Fibroblast of the conjunctiva (primary cell): ENCODE data around the gene NSMCE1.

ENCODE experiments used
- DNase-seq: peaks from one replicate; pipeline ENCODE4 v3.0.0-alpha.2; 2010; ENCODE audit warnings: low read depth

NSMCE1 gene

GRCh38 chr16:27268376-27269299 lies at the start of gene NSMCE1:
Gene NSMCE1 (minus strand): TSS chr16:27268772. CDS start chr16:27257570, 11,202 bp downstream.
- DNase-seq: peak; percentile 89

GRCh38 chr16:27317738-27318391 lies 49.3 kb upstream of the NSMCE1 start:
- DNase-seq: no peak

- no peak for DNase-seq
These were observed 48.7 kb upstream of the NSMCE1 start for GRCh38 chr16:27317320-27317719.

- no peak for DNase-seq
These were observed 47.6 kb upstream of the NSMCE1 start for GRCh38 chr16:27316038-27316680.

GRCh38 chr16:27315333-27316037 lies 46.9 kb upstream of the NSMCE1 start:
- no peak for DNase-seq

GRCh38 chr16:27314986-27315332 lies 46.4 kb upstream of the NSMCE1 start:
- DNase-seq: no peak

- peak; percentile 67 for DNase-seq
These were observed 45.7 kb upstream of the NSMCE1 start for GRCh38 chr16:27314161-27314723.

GRCh38 chr16:27313422-27314160 lies 45.0 kb upstream of the NSMCE1 start, which contains the start of gene IL4R:
Gene IL4R (plus strand): TSS chr16:27313974. CDS start chr16:27340204, 26,230 bp downstream.
- DNase-seq: peak; percentile 33

GRCh38 chr16:27312580-27313421 lies 44.2 kb upstream of the NSMCE1 start:
- DNase-seq: no peak

GRCh38 chr16:27311897-27312303 lies 43.3 kb upstream of the NSMCE1 start:
- no peak for DNase-seq

- DNase-seq: no peak
These were observed 42.9 kb upstream of the NSMCE1 start for GRCh38 chr16:27311448-27311830.

- no peak for DNase-seq
These were observed 42.2 kb upstream of the NSMCE1 start for GRCh38 chr16:27310576-27311447.

GRCh38 chr16:27308792-27309191 lies 40.2 kb upstream of the NSMCE1 start:
- DNase-seq: no peak

GRCh38 chr16:27305839-27306442 lies 37.4 kb upstream of the NSMCE1 start:
- no peak for DNase-seq

GRCh38 chr16:27304881-27305745 lies 36.5 kb upstream of the NSMCE1 start:
- DNase-seq: no peak

- no peak for DNase-seq
These were observed 35.5 kb upstream of the NSMCE1 start for GRCh38 chr16:27304102-27304501.

- no peak for DNase-seq
These were observed 34.9 kb upstream of the NSMCE1 start for GRCh38 chr16:27303256-27304100.
